GM12892 (cell line): ENCODE measurements around the gene NDST1.

Experiments
- POLR2A ChIP-seq: IDR thresholded peaks from 2 replicates; pipeline ENCODE4 v1.6.1; 2011; ENCODE audit warnings: low read depth, low read length, control low read depth
- POLR2AphosphoS5 ChIP-seq: IDR thresholded peaks from 2 replicates; pipeline ENCODE4 v1.6.1; 2011; ENCODE audit warnings: low read depth, low read length, control low read depth
- TAF1 ChIP-seq: IDR thresholded peaks from 2 replicates; pipeline ENCODE4 v1.6.1; 2011; ENCODE audit warnings: low read depth, mild to moderate bottlenecking, control low read depth, low read length, borderline replicate concordance

DNA sequence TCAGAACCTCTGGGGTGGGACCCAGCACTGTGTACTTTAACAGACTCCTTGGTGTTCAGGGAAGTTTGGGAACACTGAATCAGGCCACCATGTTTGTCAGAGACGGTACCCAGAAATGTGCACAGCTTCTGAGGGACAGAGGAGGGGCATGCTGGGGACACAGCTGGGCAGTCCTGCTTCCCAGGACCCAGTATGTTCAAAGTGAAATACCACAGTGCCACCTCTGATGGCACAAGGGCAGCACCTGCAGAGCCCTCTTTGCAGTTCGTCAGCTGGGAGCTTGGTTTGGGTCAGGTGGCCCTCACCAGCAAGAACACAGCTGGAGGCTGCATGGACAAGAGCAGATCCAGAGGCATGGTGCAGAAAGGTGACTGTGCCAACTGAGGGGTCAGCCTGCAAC, 51.2 kb downstream of the NDST1 start:
- TF ChIP-seq POLR2A (no peak), POLR2AphosphoS5 (no peak), TAF1 (no peak)
